ENCODE measurements around the gene FGF6.
"Not testable (repeated sequence)": the region's sequence is repeated elsewhere in the genome, so short reads cannot be mapped to it uniquely, and the experiment has no call there.

Gene FGF6, protein sequence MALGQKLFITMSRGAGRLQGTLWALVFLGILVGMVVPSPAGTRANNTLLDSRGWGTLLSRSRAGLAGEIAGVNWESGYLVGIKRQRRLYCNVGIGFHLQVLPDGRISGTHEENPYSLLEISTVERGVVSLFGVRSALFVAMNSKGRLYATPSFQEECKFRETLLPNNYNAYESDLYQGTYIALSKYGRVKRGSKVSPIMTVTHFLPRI

DNA sequence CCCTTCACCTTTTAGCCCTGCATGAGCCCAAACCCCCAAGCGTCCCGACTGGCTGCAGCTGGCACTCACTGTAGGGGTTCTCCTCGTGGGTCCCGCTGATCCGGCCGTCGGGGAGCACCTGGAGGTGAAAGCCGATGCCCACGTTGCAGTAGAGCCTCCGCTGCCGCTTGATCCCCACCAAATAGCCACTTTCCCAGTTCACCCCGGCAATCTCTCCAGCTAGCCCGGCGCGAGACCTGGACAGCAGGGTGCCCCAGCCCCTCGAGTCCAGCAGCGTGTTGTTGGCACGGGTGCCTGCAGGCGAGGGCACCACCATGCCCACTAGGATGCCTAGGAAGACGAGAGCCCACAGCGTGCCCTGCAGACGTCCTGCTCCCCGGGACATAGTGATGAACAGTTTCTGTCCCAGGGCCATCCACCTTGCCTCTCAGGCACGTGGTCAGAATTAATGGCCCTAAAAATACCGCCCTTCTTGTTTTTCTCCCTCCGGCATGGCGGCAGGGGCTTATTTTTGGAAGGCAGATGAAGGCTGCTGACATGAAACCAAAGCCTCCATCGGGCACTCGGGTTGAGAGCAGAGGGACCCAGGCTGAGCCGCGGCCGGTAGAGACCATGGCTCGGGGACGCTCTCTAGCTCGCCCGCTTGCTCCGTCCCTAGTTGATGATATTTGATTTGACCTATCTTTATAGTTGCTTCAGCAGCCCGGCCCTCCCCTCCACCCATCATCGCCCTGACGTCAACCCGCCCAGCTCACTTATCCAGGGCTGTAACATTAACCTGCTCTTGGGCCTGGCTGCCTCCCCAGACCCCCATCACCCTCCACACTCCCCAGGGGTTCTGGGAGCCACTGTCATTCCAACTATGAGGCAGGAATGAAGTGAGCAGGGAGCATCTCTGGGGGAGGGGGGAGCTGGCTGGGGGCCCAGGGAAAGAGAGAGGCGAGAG lies at the start of gene FGF6:
FGF6 (minus strand) TSS at position 660 of the 946 bp plus-strand sequence; CDS start at position 415, 245 bp downstream.
- DNase-seq: no peak

DNA sequence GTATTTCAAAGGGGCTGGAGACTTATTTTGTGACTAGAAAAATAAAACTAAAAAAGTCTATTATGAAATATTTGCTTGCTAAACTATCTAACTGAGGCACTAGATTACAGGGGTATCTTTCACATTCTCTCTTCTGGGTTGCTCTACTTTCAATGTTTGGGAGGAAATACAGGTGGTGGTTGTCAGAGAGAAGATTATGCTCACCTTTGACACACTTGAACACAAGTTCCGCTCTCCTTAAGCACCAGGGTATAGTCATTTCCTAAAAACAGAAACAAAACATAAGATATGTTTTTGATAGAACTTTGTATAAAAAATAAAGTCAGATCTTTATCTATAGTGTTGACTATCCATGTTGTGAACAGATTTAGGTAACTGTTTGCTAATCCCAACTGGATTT lies 45.4 kb upstream of the FGF6 start:
- DNase-seq: no peak

DNA sequence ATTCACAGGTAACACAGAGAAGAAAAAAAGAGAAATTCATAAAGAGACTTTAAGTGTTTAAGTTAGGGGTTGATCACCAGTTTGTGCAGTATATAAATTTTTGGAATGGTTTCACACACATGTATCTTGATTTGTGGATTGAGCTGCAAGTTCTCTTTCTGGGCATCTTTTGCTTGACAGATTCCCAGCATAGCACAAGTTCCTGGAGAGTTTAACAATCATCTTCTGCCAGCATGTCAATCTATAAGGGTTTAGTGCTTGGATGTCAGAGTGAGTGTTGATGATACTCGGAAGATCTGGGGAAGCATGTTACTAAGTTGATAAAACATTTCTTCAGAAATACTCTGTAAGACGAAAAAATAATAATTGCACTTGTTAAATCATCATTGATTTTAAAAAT lies 43.9 kb upstream of the FGF6 start:
- no peak for DNase-seq

DNA sequence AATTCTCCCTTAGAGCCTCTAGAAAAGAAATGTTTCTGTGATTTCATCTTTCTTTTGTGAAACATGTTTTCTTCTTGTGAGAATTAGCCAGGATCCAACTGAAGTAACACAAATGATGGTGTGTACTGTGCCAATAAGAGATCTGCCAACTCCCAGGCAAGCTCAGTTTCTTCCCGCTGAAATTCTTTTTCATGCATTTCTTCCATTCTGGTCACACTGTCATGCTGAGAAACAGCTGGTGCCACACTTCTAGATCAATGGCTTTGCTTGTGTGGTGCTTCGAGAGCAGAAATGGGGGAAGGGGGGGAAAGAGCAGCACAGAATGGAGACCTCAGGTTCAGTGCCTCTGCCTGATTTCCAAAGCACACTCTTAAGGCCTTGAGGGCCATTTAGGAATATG lies 41.4 kb upstream of the FGF6 start:
- DNase-seq: no peak

DNA sequence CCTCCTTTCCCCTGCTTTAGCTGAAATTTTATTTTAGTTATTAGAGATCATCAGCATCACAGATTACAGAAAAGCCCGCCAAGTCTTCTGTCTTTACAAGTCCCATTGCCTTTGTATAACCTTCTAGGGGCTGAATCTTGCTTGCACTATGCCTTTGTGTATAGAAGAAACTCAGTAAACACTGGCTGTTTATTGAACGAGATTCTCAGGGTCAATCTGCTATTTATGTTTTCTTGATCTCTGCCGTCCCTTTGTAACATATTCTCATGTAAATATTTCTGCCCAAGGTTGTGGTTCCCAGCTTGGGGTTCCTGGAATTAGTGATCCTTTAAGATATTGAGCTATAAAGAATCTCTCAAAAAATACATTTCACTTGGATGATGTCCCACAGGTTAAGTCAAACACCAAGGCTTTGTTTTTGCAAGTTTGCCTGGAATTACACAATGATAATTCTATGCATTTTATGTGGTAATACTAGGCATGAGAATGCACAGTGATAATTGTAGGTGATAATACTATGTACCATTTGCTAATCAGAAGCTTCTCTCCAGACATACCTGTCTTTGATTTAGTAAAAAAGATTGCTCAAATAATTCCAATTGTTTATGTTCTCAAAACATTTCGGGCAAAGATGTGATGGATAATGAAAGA lies 40.6 kb upstream of the FGF6 start:
- DNase-seq: no peak

DNA sequence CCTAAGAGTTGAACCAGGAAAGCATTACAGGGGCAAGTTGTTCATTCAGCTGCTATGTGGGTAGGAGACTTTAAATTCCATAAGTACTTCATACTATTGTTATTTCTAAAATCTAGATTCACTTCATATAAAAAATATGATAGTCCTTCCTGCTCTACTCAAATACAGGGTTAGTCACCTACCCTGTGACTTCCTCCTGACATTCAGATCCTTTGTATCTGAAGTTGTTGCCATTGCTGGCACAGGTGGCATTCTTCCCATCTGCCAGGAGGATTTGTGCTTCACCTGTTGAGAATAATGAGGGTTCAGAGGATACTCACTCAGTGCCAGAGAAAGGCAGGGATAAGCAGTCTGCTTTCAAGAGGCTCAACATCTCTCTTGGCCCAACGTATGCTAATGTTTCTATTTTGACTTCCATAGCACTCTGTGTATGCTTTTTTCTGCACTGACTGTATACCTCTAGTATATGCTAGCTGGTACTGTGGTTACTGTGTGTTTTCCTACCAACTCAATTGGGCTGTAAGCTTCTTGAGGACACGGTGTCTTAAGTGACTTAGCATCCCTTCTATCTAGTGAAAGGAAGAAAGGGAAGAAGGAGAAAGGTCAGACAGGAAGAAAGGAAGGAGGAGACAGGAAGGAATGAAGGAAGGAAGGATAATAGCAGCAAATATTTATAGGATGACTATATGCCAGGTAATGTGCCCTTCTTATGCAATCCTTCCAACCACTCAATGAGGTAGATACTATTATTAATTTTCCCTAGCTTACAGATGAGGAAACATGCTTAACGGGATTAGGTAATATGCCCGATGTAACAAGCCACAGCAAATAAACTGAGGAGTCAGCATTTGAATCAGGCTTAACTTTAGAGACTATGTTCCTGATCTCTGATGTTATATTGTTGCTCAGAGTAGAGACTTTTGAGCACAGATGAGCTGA lies 38.5 kb upstream of the FGF6 start:
- no peak for DNase-seq

DNA sequence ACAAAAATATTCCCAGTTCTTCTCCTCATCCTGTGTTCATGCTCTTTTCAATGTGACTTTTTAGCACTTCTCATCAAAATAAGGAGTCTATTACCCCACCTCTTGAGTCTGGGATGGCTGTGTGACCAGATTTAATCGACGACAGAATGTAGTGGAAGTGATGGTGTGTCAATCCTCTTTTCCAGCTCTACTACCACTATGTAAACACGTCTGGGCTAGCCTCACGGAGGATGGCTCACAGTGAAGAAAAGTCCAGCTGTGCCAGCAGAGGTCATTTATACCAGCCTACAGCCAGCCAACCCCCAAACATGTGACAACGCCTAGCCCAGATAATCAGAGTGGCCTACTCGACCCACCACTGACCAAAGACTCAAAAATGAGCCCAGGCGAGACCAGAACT lies 37.3 kb upstream of the FGF6 start:
- no peak for DNase-seq

DNA sequence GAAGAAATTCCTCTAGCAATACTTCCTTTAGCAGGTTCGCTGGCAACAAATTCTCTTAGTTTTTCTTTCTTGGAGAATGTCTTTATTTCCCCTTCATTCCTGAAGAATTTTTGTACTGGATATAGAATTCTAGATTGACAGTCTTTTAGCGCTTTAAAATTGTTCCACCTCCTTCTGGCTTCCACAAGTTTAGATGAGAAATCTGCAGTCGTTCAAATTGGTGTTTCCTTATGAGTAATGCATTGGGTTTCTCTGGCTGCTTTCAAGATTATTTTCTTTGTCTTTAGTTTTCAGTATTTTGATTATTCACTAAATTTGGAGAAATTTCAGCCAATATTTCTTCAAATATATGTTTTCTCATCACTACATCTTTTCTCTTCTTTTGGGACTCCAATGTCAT lies 33.3 kb upstream of the FGF6 start:
- DNase-seq: no peak

DNA sequence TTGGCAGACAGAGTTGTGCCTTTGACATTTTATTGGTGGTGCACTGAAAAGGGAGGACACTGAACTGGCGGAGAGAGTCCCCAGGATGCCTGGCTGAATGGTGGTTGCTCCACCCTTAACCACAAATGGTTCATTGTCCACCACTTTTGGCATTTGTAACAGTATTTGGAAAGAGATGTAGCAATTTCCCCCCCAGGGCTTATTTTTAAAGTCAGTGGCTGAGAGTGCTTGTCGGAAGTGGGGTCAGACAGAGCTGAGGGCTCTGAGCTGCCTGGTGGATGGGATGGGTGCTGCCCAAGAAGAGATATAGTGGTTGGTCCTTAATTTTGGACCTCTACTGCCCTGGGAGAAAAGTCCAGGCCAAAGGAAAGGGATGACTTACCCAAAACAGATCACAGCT lies 31.5 kb upstream of the FGF6 start:
- no peak for DNase-seq

DNA sequence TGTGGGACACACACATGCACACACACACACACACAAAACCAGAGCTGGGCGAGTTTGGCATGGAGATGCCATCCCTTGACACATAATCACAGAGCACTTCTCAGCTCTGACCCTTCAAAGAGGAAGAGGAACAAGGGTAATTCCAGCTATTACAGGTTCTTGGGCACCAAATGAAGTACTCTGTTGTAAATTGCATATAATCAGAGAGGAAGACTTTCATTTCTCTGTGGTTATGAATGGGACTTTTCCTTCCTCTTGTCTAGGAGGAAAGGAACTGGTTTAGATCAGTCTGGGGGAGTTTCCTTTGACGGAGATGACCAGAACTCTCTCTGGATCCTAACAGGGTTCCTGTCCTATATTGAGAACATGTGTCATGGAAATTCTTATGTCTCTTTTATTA lies 26.4 kb upstream of the FGF6 start:
- DNase-seq: no peak

DNA sequence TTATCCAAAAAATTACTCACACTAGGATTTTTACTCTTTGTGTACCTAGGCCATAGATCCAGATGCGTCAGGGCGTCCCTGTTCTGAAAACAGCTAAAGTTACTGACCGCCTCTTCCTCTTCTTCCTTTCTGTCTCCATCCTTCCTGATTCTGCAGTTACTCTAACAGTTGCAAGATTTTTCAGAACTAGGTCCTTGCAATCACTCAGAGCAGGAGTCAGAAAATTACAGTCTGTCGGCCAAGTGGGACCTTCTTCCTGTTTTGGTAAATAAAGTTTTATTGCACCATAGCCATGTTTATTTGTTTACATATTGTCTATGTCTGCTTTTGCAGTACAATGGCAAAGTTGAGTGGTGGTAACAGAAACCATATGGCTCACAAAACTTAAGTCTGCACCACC lies 25.6 kb upstream of the FGF6 start:
- DNase-seq: no peak

DNA sequence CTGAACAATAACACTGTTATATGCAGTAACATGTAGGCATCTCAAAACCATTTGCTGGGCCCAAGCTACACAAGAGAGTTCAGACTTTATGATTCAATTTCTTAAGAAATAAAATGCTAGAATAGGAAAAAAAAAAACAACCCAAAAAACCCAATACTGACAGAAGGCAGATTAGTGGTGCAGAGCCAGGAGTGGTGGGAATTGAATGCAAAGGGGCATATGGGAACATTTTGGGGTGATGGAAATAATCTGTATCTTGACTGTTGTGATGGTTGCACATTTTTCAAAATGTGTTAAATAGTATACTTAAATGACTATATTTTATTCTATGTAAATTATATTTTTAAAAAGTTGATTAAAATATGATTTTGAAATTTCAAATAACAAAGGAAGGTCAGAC lies 23.4 kb upstream of the FGF6 start:
- DNase-seq: no peak

DNA sequence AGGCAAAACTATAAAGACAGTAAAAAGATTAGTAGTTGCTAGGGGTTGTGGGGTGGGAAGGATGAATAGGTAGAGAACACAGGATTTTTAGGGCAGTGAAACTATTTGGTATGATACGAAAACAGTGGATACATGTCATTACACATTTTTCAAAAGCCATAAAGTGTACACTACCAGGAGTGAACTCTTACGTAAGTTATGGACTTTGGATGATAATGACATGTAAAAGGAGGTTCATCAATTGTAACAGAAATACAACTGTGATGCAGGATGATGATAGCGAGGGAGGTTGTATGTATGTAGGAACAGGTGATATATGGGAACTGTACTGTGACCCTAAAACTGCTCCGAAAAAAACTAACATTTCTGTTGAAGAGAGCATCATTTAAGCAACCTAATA lies 15.1 kb upstream of the FGF6 start:
- DNase-seq: no peak

DNA sequence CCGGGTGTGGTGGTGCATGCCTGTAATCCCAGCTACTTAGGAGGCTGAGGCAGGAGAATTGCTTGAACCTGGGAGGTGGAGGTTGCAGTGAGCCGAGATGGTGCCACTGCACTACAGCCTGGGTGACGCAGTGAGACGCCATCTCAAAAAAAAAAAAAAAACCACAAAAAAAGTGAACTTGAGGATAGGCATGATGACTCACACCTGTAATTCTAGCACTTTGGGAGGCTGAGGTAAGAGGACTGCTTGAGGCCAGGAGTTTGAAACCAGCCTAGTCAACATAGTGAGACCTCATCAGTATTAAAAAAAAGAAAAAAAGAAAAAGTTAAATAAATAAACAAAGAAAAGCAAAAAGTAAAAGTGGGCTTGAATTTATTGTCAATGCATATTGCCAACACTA lies 10.2 kb upstream of the FGF6 start:
- DNase-seq: not testable (repeated sequence)

DNA sequence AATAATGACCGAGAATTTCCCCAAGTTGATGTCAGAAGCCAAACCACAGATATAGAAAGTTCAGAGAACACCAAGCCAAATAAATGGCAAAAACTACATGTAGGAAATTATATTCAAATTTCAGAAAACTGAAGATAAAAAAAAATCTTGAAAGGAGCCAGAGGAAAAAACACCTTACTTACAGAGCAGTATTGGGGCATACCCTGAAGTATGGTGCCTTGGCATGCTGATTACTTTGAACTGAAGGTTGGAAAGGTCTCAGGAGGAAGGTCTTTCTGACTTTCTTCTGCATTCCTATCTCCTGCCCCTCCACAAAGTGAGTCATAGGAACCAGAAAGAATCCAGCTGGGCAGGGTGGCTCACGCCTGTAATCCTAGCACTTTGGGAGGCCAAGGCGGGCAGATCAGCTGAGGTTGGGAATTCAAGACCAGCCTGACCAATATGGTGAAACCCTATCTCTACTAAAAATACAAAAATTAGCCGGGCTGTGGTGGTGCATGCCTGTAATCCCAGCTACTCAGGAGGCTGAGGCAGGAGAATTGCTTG lies 8.8 kb upstream of the FGF6 start:
- DNase-seq: no peak

DNA sequence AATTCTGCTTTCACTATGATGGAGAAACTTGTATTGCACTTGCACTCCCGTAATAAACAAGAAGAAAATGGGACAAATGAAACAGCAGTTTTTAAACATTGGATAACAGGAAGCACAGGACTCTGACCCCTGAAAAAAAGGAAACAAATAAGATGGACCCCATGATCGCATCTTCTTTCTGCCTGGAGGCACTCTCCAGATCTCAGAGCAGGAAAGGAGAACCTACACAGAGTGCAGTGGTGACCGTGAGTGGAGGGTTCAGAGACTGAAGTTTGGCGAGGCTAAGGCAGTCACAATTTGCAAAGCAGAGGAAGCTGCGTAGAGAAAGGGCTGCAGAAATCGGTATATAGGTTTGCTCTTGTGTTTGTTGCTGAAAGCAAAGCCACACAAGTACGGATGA lies 6.1 kb upstream of the FGF6 start:
- DNase-seq: no peak

DNA sequence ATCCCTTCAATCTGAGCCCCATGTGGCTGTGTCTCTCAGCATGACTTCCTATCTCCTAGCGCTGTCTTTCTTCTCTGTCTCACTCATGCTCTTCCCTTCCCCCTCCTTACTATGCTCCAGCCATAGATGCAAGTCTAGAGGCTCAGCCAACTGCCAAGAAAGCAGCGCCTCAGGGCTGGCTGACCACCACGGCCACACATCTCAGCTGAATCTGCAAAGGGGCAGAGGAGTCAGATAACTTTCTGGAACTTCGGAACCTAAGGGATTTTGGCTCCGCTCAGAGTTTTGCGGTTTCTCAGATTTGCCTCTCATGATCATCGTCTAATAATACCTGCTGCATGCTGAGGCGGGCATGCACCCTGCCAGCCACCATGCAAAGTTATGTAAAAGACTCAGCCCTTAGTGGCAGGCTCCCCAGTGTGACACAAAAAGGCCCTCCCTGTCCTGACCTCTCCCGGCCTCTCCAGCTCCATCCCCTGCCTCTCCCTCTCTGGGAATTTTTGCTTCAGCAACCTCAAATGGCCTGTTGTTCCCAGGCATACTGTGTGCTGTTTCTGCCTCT lies 5.0 kb upstream of the FGF6 start:
- no peak for DNase-seq

DNA sequence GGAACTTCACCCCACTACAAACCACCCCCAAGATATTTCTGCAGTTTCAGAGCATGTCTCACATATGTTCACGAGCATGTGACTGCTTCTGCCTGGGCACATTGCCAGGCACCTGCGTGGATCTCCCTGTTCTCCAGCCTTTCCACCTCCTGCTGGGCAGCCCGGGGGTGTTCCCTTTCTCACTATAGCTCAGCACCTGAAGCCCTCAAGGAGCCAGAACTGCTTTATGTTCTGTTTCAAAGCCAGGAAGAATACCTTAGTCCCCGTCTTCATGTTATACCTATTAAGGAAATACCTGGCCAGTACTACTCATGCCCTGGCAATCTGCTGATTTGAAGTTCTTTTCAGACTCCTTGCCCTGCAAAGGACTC lies 4.2 kb upstream of the FGF6 start:
- DNase-seq: no peak

DNA sequence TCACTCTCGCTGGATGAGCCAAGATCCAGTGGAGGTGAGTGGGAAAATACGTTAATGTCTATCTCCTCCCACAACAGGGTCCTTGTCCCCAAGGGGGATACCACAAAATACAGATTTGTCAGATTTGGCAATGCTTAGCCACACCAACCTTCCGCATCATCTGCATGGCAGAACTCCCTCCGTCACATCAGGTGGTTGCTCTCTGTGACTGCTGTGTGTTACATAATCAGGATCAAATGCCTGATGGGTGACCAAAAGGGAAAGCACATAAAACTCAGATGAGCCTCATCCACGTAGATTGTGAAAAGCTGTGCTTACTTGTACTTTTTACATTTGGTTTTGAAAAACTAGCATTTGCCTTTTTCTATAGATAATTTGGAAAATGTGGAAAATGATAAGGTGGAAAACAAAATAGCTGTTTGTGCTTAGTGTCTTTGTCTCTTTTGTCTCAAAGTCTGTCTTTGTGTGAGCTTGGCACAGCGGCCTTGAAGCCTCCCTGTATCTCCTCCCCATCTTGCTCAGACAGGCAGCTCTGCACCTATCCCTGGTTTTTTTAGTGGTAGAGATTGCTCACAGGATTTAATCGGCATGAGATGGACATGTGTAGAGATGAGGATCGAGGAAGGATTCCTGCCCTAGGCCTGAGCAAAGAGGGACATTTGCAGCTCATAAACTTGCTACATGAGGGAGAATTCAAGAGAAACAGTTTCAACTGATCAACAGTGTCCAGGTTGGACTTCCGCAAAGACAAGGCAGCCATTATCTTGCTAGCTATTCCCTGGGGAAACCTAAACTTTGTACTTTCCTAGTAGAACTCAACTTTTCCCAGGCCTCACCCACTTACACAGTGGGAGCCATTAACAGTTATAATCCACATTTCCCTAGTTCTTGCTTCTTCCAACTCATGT lies 3.6 kb upstream of the FGF6 start:
- DNase-seq: no peak

DNA sequence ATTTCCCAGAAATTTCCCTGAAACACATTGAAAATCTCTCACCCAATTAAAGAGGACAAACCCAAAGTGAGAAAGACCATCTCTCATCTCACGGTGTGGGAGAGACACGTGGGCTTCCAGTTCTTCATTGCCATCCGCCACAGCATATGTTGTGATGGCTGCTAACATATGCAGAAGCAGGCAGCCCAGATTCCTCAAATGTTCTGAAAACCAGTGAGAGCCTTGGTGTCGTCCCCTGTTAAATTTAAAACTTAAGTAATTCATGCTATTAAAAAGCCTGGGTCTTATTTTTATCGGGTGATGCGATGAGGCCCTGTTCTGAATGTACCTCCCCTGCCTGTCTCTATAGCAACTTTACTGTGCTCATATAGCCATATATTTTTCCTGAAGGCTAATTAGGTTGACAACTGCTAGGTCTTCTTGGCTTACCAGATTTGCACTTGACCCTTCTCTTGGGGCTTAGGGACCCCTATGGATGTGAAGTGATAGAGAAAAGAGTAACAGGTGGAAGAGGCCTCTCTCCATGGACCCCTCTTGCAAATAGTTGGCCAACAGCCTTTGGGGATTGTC lies 2.8 kb upstream of the FGF6 start:
- DNase-seq: no peak

DNA sequence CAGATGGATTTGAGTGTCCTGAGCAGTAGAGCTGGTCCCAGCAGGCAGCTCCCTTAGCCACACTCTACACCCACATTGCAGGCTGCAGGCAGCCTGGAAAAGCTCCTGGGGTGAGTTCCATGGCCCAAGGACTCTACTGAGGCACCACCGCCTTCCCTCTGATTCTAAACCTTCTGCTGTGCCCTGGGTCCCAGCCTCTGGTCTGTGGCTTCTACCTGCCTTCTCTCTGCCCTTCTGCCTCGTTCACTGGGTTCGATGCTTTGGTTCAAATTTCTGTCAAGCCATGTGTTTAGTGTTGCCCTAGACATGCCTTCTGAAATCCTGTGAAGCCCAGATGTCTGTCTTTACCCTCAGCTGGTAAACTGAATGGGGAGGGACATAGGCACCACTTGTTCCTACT lies 1.5 kb upstream of the FGF6 start:
- no peak for DNase-seq

All from NCI-H1930 (cell line).